Measurements from ENCODE around the gene MRPS26. TPM values are rescaled to one million over a fixed set of nuclear protein-coding genes. Genes with fewer than 3 reads are reported as not detected.

MRPS26 gene
- polyA plus RNA-seq, 3 donors = 19.4 to 36.6 (median 29.8) TPM

GRCh38 chr20:3013771-3014170, 32.1 kb upstream of the MRPS26 start:
- H3K4me3 Mint-ChIP-seq = no peak overlapping the region
- H3K27ac Mint-ChIP-seq = no peak overlapping the region
- Histone ChIP-seq H4K20me1 (ENCODE audit: insufficient read depth, low read length) (no peaks in the 10 kb centered on the region), H3K36me3 (replicated peaks in 1 of 2; ENCODE audit: control insufficient read depth in 1 of 2, insufficient read depth in 2 of 2, low read length in 2 of 2) (peaks cover 41 to 84% of the 10 kb centered on the region in 2 donors), H3K4me2 (replicated peaks; ENCODE audit: extremely low read depth, low read length, poor library complexity, severe bottlenecking) (no peak overlapping the region), H3K4me1 (ENCODE audit: control insufficient read depth in 1 of 2, insufficient read depth in 2 of 2, low read length in 2 of 2) (no peaks in the 10 kb centered on the region), H3K9ac (ENCODE audit: insufficient read depth, low read length, poor library complexity, severe bottlenecking) (no peak overlapping the region), H3K27me3 (ENCODE audit: control insufficient read depth in 2 of 2, insufficient read depth in 2 of 2, low read length in 2 of 2) (no peaks in the 10 kb centered on the region), H3K9me3 (replicated peaks in 1 of 2; ENCODE audit: control insufficient read depth in 1 of 2, insufficient read depth in 1 of 2, low read length in 2 of 2) (no peaks in the 10 kb centered on the region), H3K79me2 (ENCODE audit: insufficient read depth, low read length) (no peaks in the 10 kb centered on the region), H3K27ac (ENCODE audit: low read depth in 1 of 2, low read length in 2 of 2) (no peak overlapping the region), H3K4me3 (replicated peaks in 1 of 3; ENCODE audit: low read depth in 2 of 3, low read length in 3 of 3) (no peak overlapping the region), H2AFZ (ENCODE audit: insufficient read depth, low read depth, low read length, poor library complexity, severe bottlenecking) (no peak overlapping the region)
- no peaks in the 10 kb centered on the region for H3K27me3 Mint-ChIP-seq (ENCODE audit: low read depth in 3 of 3)
- DNase-seq = no peak
- intact Hi-C loops (cut with micrococcal nuclease) = no loop called here
- peaks cover 0 to 3% (median 0%) of the 10 kb centered on the region in 7 donors for H3K9me3 Mint-ChIP-seq
- H3K4me1 Mint-ChIP-seq = no peaks in the 10 kb centered on the region
- peaks cover 61 to 71% of the 10 kb centered on the region in 2 donors for H3K36me3 Mint-ChIP-seq
- WGBS (ENCODE audit: insufficient coverage) = no CpG with 5 or more reads among the region's 5 CpGs
- TF ChIP-seq CTCF (IDR thresholded peaks at IDR 0.05) = no peak

GRCh38 chr20:3014179-3014578, 31.7 kb upstream of the MRPS26 start:
- no peak for DNase-seq
- no peak for TF ChIP-seq CTCF (IDR thresholded peaks at IDR 0.05)
- Histone ChIP-seq H3K9me3 (replicated peaks in 1 of 2; ENCODE audit: control insufficient read depth in 1 of 2, insufficient read depth in 1 of 2, low read length in 2 of 2) (no peaks in the 10 kb centered on the region), H2AFZ (ENCODE audit: insufficient read depth, low read depth, low read length, poor library complexity, severe bottlenecking) (no peak overlapping the region), H3K27ac (ENCODE audit: low read depth in 1 of 2, low read length in 2 of 2) (no peak overlapping the region), H3K27me3 (ENCODE audit: control insufficient read depth in 2 of 2, insufficient read depth in 2 of 2, low read length in 2 of 2) (no peaks in the 10 kb centered on the region), H3K4me2 (replicated peaks; ENCODE audit: extremely low read depth, low read length, poor library complexity, severe bottlenecking) (no peak overlapping the region), H3K4me3 (replicated peaks in 1 of 3; ENCODE audit: low read depth in 2 of 3, low read length in 3 of 3) (no peak overlapping the region), H3K9ac (ENCODE audit: insufficient read depth, low read length, poor library complexity, severe bottlenecking) (no peak overlapping the region), H3K36me3 (replicated peaks in 1 of 2; ENCODE audit: control insufficient read depth in 1 of 2, insufficient read depth in 2 of 2, low read length in 2 of 2) (peaks cover 41 to 80% of the 10 kb centered on the region in 2 donors), H3K79me2 (ENCODE audit: insufficient read depth, low read length) (no peaks in the 10 kb centered on the region), H4K20me1 (ENCODE audit: insufficient read depth, low read length) (no peaks in the 10 kb centered on the region), H3K4me1 (ENCODE audit: control insufficient read depth in 1 of 2, insufficient read depth in 2 of 2, low read length in 2 of 2) (no peaks in the 10 kb centered on the region)
- Mint-ChIP-seq H3K4me3 (no peak overlapping the region), H3K9me3 (peaks cover 0 to 3% (median 0%) of the 10 kb centered on the region in 7 donors), H3K27ac (no peak overlapping the region), H3K27me3 (ENCODE audit: low read depth in 3 of 3) (no peaks in the 10 kb centered on the region), H3K36me3 (peaks cover 57 to 67% of the 10 kb centered on the region in 2 donors), H3K4me1 (no peaks in the 10 kb centered on the region)
- 100% methylated on average over 5 of the region's 7 CpGs for WGBS (ENCODE audit: insufficient coverage)
- intact Hi-C loops (cut with micrococcal nuclease) = no loop called here

All from CD14-positive monocyte (primary cell).